GM12878 (cell line): ENCODE results near the gene FGFRL1. TPM values are rescaled to one million over a fixed set of nuclear protein-coding genes. Genes with fewer than 3 reads are reported as not detected.
A peak's percentile ranks its signal among the peaks of the same experiment; 100 is the strongest.

Source experiments
- BHLHE40 ChIP-seq, 2 experiments: fragments of 450-650 bp in 1 of 2; IDR thresholded peaks; 2 replicates each; pipeline ENCODE4 v1.6.1; 2011 to 2017; ENCODE audit warnings: low read depth in 2 of 2, borderline replicate concordance in 1 of 2, improper control_type of control experiment in 1 of 2, low read length in 1 of 2, mild to moderate bottlenecking in 1 of 2
- ETV6 ChIP-seq, 2 experiments: fragments of 450-650 bp in 1 of 2; IDR thresholded peaks in 1 of 2; conservative IDR thresholded peaks in 1 of 2; 2 replicates each; pipeline ENCODE4 v1.6.1; 2014; ENCODE audit warnings: antibody characterized with exemption in 1 of 2, borderline replicate concordance in 1 of 2, low read depth in 1 of 2, mild to moderate bottlenecking in 1 of 2, moderate library complexity in 1 of 2
- GATAD2B ChIP-seq: fragments of 450-650 bp; conservative IDR thresholded peaks from 2 replicates; pipeline ENCODE4 v1.6.1; 2017; ENCODE audit warnings: low read depth, mild to moderate bottlenecking, moderate library complexity
- IKZF2 ChIP-seq, 2 experiments: fragments of 450-650 bp; IDR thresholded peaks; 2 replicates each; pipeline ENCODE4 v1.6.1; 2017; ENCODE audit warnings: mild to moderate bottlenecking in 2 of 2, moderate library complexity in 2 of 2
- KAT2A ChIP-seq: conservative IDR thresholded peaks from 2 replicates; pipeline ENCODE4 v1.6.1; 2011; ENCODE audit warnings: low read depth, low read length; ENCODE audit not compliant: control insufficient read depth
- MEF2A ChIP-seq: IDR thresholded peaks from 2 replicates; pipeline ENCODE4 v1.6.1; 2011; ENCODE audit warnings: low read depth, mild to moderate bottlenecking, low read length, moderate library complexity; ENCODE audit not compliant: insufficient read depth
- MYC ChIP-seq: IDR thresholded peaks from 2 replicates; pipeline ENCODE4 v1.6.1; 2011; ENCODE audit warnings: mild to moderate bottlenecking, low read length, moderate library complexity, inconsistent platforms; ENCODE audit not compliant: insufficient read depth, insufficient replicate concordance, insufficient read length, severe bottlenecking
- NFXL1 ChIP-seq: fragments of 450-650 bp; IDR thresholded peaks from 2 replicates; pipeline ENCODE4 v1.6.1; 2017; ENCODE audit warnings: antibody characterized with exemption, mild to moderate bottlenecking, borderline replicate concordance
- NR2F1 ChIP-seq: fragments of 450-650 bp; conservative IDR thresholded peaks from 2 replicates; pipeline ENCODE4 v1.6.1; 2017; ENCODE audit warnings: mild to moderate bottlenecking
- NRF1 ChIP-seq: conservative IDR thresholded peaks from 2 replicates; pipeline ENCODE4 v1.6.1; 2011; ENCODE audit warnings: mild to moderate bottlenecking, low read depth, low read length, improper control_type of control experiment
- RBBP5 ChIP-seq: fragments of 200-600 bp; sonication (generic); conservative IDR thresholded peaks from 2 replicates; pipeline ENCODE4 v1.6.1; 2016
- RELA ChIP-seq: fragments of 450-650 bp; IDR thresholded peaks from 2 replicates; pipeline ENCODE4 v1.8.0; 2014; ENCODE audit warnings: borderline replicate concordance; ENCODE audit not compliant: partially characterized antibody
- SIN3A ChIP-seq: IDR thresholded peaks from 2 replicates; pipeline ENCODE4 v1.6.1; 2012; ENCODE audit warnings: low read depth, low read length, improper control_type of control experiment
- SMARCA5 ChIP-seq: fragments of 450-650 bp; IDR thresholded peaks from 2 replicates; pipeline ENCODE4 v1.6.1; 2017; ENCODE audit warnings: mild to moderate bottlenecking
- SMC3 ChIP-seq: IDR thresholded peaks from 2 replicates; pipeline ENCODE4 v1.6.1; 2011; ENCODE audit warnings: low read length, improper control_type of control experiment, borderline replicate concordance
- SPI1 ChIP-seq: IDR thresholded peaks from 2 replicates; pipeline ENCODE4 v1.6.1; 2011; ENCODE audit warnings: low read depth, mild to moderate bottlenecking, low read length, moderate library complexity, borderline replicate concordance; ENCODE audit not compliant: insufficient read depth
- STAT1 ChIP-seq: fragments of 450-650 bp; conservative IDR thresholded peaks from 2 replicates; pipeline ENCODE4 v1.6.1; 2014; ENCODE audit warnings: antibody characterized with exemption, mild to moderate bottlenecking
- SUPT20H ChIP-seq: IDR thresholded peaks from 2 replicates; pipeline ENCODE4 v1.6.1; 2011; ENCODE audit warnings: low read depth, mild to moderate bottlenecking, low read length, moderate library complexity, borderline replicate concordance; ENCODE audit not compliant: control insufficient read depth
- ZNF217 ChIP-seq: fragments of 450-650 bp; IDR thresholded peaks from 2 replicates; pipeline ENCODE4 v1.6.1; 2017; ENCODE audit warnings: antibody characterized with exemption, mild to moderate bottlenecking
- ZNF384 ChIP-seq: IDR thresholded peaks from 2 replicates; pipeline ENCODE4 v1.6.1; 2012; ENCODE audit warnings: low read depth, mild to moderate bottlenecking, low read length, improper control_type of control experiment, borderline replicate concordance
- ZNF592 ChIP-seq: fragments of 450-650 bp; IDR thresholded peaks from 2 replicates; pipeline ENCODE4 v1.6.1; 2017; ENCODE audit warnings: mild to moderate bottlenecking, moderate library complexity
- polyA plus RNA-seq, 11 experiments: library from polyadenylated mRNA; depleted of rRNA in 4 of 11; unstranded in 6 of 11; stranded (reverse) in 5 of 11; fragments of >200 nt; fragmentation: Nextera tagmentation in 4 of 11; fragmentation: Illumina TruSeq in 1 of 11; extraction: Ambion mirVana in 4 of 11; extraction: Trizol in 1 of 11; gene quantifications; 1 replicate in 1 of 11; 2 replicates in 10 of 11; pipeline versions ENCODE4 v1.2.1 to v1.2.3, GENCODE V29; 2011 to 2016; ENCODE audit warnings: inconsistent platforms in 2 of 11, missing spikeins in 2 of 11, low read depth in 1 of 11
- total RNA-seq, 4 experiments: library from RNA; depleted of rRNA in 3 of 4; stranded (reverse); fragments of >200 nt in 3 of 4; fragmentation: Illumina TruSeq in 1 of 4; extraction: Trizol in 1 of 4; gene quantifications; 2 replicates each; pipeline versions ENCODE4 v1.2.1 to v1.2.3, GENCODE V29; 2013 to 2021
- TF ChIP-seq, protein P1 (sequence below): fragments of 450-650 bp; formaldehyde crosslinking; IDR thresholded peaks from 2 replicates; pipeline ENCODE4 v1.5.0; 2022; ENCODE audit warnings: mild to moderate bottlenecking, missing genetic modification characterization

The FGFRL1 gene
- total and polyA plus RNA-seq, 10 of the 15 experiments (the other 5 are each of a cell fraction or from before 2014, with no cell fraction given): 0.02 to 1.5 (median 0.29) TPM; not detected in 2

DNA sequence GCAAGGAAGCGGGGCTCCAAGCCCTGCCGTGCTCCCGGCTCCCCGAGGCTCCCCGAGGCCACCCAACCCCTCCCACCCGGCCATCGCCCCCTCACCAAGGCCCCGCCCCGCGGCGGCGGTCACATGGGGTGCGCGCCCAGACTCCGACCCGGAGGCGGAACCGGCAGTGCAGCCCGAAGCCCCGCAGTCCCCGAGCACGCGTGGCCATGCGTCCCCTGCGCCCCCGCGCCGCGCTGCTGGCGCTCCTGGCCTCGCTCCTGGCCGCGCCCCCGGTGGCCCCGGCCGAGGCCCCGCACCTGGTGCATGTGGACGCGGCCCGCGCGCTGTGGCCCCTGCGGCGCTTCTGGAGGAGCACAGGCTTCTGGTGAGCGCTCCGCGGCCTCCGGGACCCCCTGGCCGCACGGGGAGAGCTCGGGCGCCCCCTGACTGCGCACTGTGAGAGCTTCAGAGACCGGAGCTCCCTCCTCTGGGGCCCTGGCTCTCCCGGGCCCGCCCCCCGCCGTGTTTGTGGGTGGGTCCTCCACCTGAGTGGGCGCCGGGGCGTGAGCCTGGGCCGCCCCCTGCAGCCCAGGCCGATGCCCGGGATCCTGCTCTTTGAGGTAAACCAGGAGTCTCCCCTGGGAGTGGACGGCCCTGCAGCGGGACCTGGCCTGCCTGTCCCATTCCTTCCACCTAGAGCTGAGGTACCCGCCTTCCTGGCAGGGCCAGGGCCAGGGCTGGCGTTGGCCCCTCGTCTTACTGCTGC, 24.4 kb upstream of the FGFRL1 start, which contains the start of gene IDUA (continued):
- TF ChIP-seq BHLHE40 (IDR thresholded peaks at IDR 0.05; ENCODE audit: borderline replicate concordance in 1 of 2, low read depth in 2 of 2, low read length in 1 of 2) (peak; percentile 45 to 87; a peak in 3 of 4 replicates), SPI1 (no peak), SMARCA5 (peak; percentile 89), RELA (peak; percentile 9), SMC3 (peak; percentile 62), STAT1 (peak; percentile 89; the same call in 1 of the 2 replicates), NFXL1 (no peak), MEF2A (no peak), RBBP5 (no peak), SUPT20H (no peak), SIN3A (peak; percentile 89; the same call in 1 of the 2 replicates), IKZF2 (IDR thresholded peaks at IDR 0.05) (no peak), ETV6 (conservative IDR thresholded peaks at IDR 0.05 in 1 of 2, IDR thresholded peaks at IDR 0.05 in 1 of 2; ENCODE audit: borderline replicate concordance in 1 of 2, low read depth in 1 of 2) (no peak), KAT2A (no peak), NR2F1 (peak; percentile 87), ZNF217 (peak; percentile 76; the same call in 1 of the 2 replicates), MYC (peak; percentile 60), ZNF592 (peak; percentile 71; the same call in 1 of the 2 replicates), GATAD2B (peak; percentile 100), NRF1 (no peak), ZNF384 (no peak)
- TF ChIP-seq, protein P1, sequence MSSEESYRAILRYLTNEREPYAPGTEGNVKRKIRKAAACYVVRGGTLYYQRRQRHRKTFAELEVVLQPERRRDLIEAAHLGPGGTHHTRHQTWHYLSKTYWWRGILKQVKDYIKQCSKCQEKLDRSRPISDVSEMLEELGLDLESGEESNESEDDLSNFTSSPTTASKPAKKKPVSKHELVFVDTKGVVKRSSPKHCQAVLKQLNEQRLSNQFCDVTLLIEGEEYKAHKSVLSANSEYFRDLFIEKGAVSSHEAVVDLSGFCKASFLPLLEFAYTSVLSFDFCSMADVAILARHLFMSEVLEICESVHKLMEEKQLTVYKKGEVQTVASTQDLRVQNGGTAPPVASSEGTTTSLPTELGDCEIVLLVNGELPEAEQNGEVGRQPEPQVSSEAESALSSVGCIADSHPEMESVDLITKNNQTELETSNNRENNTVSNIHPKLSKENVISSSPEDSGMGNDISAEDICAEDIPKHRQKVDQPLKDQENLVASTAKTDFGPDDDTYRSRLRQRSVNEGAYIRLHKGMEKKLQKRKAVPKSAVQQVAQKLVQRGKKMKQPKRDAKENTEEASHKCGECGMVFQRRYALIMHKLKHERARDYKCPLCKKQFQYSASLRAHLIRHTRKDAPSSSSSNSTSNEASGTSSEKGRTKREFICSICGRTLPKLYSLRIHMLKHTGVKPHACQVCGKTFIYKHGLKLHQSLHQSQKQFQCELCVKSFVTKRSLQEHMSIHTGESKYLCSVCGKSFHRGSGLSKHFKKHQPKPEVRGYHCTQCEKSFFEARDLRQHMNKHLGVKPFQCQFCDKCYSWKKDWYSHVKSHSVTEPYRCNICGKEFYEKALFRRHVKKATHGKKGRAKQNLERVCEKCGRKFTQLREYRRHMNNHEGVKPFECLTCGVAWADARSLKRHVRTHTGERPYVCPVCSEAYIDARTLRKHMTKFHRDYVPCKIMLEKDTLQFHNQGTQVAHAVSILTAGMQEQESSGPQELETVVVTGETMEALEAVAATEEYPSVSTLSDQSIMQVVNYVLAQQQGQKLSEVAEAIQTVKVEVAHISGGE: no peak
